KBM-7 (cell line): Measurements from ENCODE around the gene PARD3.

ENCODE experiments used
- DNase-seq: peaks from one replicate; pipeline ENCODE4 v3.0.0-alpha.2; 2015
- in situ Hi-C: fragments of 300-500 bp; cut with MboI; formaldehyde crosslinking; loops from 2 replicates; pipeline ENCODE4 v1.14.3; 2020; ENCODE audit warnings: low sequenced_read_pairs, low pct_unique_long_range_greater_than_20kb, mixed read lengths

PARD3 gene

DNA sequence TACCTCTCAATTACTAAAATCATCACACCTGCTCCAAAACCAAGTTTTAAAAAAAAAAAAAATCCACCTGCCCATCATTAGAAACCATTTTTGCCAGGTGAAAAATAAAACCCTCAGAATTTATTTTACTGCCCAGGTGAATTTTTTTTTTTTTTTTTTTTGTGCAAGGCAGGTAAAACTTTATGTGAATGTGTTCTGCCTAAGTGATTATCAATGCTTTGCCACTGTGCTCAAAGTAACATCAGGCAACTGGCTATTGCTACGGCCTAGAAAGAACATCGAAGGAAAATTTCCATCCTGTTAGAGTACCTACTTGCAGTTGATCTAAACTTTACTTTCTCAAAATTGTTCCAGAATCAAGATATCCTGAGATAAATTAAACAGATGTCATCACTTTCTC, 512.1 kb downstream of the PARD3 start:
- in situ Hi-C loops: no loop called here
- no peak for DNase-seq

DNA sequence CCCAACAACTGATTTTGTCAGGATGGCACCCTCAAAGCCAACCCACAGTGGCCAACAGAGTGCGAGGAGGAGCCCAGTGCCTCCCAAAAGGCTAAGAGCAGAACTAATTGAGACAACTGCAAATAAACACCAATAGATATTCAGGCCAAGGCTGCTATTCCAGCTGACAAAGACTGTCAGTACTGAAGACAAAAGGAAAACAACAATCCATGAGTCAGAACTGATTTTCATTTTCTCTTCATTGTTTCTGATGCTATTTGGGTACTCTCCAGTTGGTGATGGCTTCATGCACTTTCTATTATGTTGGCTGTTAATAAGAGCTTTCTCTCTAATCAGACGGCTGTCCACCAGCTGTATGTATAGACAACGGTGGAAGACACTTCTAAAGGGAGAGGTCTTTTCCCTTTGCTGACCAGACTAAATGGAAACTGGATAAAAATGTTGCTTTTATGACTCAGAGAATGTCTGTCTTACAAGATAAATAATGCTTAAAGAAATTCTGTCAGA, 515.9 kb downstream of the PARD3 start:
- in situ Hi-C loops: no loop called here
- no peak for DNase-seq

DNA sequence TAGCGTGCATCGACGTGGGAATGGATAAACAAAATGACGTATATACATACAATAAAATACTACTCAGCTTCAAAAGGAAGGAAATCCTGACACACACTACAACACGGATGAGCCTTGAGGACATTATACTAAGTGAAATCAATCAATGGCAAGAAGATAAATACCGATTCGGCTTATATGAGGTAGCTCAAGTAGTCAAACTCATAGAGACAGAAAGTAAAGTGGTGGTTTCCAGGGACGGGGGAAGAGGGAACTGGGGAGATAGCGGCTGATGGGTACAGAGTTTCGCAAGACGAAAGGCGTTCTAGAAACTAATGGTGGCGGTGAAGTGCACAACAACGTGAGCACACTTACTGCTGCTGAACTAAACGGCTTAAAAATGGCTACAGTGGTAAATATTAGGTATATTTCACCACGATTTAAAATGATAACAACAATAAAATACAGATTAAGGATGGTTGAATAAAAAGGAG, 516.7 kb downstream of the PARD3 start:
- in situ Hi-C loops: no loop called here

DNA sequence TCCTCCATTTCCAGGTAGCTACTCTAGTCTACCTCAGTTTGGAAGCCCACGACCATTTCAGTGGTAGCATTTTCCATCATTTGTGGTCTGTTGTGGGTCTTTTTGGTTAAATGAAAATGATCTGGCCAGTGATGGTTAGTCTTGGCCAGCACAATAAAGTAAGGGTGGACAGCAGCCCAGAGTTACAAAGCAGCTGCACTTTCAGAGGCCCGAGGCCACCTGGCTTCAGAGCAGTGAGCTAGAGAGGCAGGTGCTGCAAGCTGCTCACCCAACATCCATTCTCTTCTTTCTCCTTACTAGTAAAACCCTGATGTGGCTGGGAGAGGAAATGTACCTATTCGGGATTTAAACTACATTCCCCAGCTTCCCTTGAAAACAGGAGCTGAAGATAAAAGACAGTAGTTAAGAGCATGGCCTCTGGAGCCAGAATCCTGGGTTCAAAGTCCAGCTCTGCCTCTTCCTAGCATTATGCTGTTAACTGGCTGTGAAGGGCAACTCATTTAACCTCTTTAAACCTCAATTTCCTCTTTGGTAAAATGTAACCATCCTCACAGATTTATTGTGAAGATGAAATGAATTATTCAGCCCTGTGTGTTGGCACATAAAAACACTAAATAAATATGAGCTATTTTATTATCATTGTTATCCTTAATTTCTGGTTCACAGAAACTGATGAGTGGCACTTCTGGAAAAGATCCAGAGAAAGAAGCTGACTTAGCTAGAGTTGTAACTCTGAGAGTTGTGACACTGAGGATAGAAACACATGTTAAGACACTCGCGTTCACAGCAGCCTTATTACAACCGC, 517.4 kb downstream of the PARD3 start:
- no peak for DNase-seq

More for the DNA sequence above, 516.7 kb downstream of the PARD3 start:
- DNase-seq: no peak

DNA sequence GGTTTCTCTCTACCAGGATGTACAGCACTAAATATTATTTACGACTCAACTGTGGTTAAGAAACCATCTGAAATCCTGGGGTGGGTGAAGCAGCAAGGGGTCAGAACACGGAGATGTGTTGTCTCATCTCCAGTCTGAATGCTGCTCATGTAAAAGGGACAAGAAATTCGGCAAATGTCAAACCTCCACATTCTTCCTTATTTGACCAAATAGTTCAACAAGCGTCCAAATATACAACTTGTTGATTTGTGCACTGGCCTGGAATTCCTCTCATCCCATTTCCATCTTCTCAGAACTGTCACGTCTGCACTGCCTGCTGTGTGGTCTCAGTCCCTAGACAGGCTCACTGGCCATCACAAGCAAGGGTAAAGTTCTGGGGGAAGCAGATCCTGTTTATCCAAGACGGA, 520.0 kb downstream of the PARD3 start:
- in situ Hi-C loops: no loop called here
- no peak for DNase-seq

More for the DNA sequence above, 517.4 kb downstream of the PARD3 start:
- in situ Hi-C loops: no loop called here

DNA sequence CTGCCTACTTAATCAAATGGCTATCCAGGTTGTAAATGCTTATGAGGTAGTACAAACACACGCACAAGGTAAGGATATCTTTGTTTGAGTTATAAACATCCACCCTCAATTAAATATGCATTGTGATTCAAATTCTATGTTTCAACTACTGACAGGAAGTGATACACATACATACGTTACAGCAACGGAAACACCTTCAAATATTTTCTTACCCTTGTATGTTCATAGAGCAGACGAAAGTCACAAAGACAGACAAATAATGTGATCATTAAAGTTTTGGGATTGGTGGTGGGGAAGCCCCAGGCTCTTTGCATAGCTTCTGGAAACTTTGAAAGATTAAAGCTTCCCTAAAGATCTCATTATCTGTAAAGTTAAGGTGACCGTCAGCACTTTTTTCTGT, 521.0 kb downstream of the PARD3 start:
- no peak for DNase-seq
- in situ Hi-C loops: no loop called here

DNA sequence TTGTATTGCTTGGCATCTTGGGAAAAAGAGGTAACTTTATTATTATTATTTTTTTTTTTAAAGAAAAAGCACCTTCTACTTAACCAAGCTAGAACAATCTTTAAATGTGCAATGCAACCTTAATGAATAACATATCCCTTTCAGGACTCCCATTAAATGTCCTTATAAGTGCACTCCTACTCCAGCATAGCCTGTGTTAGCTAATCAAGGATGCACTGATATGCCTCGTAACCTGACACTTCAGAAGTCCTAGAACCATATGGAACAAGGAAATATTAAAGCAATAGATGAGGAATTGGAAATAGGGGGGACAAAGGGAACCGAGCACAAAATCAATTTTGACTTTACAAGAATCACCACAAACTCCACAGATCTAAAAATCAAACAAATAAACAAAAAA, 522.4 kb downstream of the PARD3 start:
- in situ Hi-C loops: no loop called here

DNA sequence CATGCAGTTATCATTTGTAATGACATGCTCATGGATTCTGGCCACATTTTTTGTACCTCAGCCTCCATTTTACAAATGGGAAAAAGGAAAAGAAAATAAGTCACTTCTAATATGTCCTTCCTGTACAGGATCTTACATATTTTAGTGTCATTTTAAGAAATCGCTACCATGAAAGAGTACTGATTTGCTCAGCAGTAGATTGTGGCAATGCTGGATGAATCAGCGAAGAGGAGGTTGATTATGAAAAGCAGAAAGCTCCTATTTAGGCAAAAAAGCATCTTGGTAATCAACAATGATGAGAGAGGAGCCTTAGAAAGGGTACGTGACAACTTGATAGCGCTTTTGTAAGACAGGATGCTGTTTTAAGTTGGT, 522.9 kb downstream of the PARD3 start:
- in situ Hi-C loops: no loop called here
- no peak for DNase-seq

More for the DNA sequence above, 522.4 kb downstream of the PARD3 start:
- no peak for DNase-seq

DNA sequence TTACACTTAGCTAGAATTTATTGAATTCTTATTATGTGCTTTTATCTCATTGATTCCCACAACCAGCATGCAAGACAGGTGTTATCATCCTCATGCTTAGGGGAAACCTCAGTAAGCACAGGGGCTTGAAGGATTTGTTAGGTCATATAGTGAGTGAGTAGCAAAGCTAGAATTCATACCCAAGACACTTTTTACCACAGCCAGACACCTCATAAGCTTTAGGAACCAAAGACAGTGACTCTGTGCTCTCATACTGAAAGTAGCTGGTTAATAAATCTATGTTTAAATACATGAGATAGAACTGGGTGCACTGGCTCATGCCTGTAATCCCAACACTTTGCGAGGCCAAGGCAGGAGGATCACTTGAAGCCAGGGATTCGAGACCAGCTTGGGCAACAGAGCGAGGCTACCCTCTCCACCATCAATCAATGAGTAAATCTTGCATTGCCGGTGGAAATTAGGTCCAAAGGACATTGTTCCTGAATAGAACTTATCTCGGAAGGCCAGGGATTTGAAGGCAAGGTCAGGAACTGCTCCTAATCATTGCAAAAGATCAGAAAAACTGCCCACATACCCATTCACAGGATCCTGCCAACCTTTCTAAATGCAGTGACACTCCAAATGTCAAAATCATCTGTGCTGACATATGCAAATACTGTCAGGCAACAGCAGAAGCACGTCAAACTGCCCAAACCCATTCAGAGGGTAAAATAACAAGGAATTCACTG, 523.5 kb downstream of the PARD3 start:
- in situ Hi-C loops: no loop called here

DNA sequence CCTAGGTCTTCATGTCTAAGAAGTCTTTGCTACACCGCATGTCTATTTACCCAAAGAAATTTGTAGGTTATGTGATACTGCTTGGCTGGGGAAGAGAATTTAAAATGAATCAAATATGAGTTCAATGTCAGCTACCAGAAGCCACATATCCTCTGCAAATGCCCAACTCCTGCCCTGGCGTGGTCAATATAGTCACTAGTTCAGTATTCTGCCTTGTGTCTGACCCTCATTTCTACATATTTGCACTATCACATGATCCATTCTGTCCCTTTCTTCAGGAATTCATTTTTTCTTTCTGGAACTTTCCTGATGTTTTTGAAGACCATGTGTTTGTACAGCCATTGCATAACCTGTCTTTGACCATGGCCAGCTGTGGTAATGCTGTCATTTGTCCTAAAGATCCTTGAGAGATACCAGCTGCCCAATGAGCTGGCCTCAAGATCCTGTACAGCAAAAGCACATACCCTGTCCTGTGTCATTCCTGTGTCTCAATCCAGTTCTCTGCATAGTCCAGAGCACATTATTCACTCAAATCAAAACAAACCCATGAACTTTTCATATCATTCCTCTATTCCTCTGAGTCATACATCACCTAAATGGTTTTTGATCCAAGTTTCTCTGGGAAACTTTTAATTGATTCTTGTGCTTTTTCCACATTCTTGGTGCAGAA, 524.5 kb downstream of the PARD3 start:
- no peak for DNase-seq
- in situ Hi-C loops: no loop called here

More for the DNA sequence above, 523.5 kb downstream of the PARD3 start:
- DNase-seq: no peak

DNA sequence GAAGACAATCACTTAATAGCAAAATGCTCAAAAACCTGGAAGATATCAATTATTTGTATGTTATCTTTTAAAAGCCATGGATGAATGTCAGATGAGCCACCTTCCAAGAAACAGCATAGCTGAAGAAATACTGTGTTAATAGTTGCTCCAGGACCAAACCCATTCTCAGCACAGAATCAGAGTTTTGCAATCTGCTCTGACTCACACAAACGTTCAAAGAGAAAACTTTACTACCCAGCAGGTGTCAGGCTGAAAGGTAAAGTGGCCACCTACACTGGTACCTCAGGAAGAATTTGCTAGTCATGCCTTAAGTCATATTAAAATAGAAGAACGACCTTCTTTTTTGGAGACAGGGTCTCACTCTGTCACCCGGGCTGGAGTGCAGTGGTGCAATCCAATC, 526.5 kb downstream of the PARD3 start:
- in situ Hi-C loops: no loop called here
- DNase-seq: no peak

DNA sequence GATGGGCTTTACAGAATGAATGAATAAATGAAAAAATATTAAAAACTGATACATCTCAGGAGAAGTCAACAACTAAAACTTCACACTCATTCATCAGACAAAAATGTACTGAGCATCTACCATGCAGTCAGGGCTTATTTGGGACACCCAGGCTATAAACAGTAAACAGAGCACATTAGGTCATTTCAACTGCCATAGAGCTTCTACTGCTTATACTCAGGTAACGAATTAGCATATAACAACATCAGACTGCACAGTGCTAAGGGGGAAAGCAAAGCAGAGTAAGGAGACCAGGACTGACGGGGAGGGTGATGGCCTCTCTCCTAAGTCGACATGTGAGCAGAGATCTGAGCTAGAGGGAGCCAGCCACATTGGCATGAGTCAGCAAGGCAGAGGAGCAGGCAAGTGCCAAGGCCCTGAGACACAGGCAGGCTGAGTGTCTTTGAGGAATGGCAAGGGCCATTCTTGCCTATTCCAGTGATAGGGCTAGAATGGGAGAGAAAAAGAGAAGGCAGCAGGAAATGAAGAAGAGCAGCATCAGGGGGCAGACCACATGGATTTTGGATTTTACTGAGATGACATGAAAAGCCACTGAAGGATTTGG, 528.9 kb downstream of the PARD3 start:
- in situ Hi-C loops: no loop called here
- DNase-seq: no peak

DNA sequence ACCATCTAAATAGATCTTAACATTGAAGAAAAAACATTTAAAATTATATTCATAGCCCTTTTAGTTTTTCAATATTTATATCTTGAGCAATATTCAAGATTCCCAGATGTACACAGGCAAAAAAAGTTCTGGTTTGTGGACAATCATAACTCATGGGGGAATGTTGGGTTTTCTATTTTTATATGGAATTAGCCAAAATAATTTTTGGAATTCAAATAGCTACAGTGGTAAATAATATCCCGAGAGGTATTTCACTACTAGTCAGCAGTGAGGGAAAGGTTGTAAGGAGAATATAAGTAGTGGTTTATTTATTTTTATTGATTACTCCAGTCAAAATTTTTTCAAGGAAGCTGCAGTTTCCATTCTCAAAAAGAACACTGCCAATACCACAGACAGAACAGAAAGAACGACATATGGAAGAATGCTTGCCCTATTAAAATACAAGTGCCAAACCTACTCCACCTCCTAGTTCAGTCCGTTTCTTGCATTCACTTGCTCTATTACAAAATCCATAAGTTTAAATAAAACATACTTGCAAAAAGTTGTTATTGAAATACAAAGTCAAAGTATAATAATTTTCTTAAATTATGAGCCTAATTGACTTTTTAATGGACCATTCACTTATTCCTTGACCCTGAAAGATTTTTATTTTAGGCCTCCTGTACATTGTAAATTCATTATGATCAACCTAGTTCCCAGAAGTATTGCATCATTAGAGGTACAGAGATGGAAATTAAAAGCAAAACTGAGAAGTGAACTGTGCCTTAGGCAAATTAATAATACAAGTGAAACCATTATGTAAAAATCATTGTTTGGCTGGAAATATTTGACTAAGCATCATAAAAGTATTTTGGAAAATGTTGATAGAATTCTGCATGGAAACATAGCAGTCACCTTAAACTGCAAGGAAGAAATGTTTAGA, 533.2 kb downstream of the PARD3 start:
- no peak for DNase-seq
- in situ Hi-C loops: no loop called here

DNA sequence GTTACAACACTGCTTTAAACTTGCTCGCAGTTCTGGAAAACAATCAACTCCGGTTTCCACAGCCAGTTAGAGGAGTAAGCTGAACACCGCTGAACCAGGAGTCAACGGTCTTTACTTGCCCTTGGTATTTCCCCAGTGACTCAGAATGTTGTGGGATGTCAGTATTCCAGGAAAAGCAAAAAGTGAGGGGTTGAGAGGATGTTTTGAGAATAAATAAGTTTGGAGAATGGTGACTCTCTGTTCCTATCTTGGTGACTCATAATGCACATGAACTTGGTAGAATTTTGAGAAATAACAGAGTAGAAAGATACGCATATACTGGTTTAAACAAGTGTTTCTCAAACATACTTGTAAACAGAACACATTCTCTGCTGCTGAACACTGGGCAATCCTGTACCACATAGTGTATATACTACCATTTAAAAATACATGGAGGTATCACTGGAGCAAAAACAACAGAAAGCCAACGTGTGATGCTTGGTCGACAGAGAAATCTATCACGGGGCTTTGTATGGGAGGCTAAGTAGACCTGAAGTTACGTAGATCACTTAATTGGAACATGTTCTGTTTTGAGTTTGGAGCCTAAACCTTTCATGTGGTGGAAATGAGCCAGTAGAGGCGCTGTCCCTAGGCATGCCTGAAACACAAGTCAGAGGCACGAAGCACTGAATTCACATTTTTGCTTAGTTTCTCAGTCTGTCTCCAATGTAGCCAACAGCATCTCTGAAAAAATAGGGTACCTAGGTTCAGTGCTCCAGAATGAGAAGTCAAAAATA, 534.3 kb downstream of the PARD3 start:
- in situ Hi-C loops: no loop called here
- no peak for DNase-seq

DNA sequence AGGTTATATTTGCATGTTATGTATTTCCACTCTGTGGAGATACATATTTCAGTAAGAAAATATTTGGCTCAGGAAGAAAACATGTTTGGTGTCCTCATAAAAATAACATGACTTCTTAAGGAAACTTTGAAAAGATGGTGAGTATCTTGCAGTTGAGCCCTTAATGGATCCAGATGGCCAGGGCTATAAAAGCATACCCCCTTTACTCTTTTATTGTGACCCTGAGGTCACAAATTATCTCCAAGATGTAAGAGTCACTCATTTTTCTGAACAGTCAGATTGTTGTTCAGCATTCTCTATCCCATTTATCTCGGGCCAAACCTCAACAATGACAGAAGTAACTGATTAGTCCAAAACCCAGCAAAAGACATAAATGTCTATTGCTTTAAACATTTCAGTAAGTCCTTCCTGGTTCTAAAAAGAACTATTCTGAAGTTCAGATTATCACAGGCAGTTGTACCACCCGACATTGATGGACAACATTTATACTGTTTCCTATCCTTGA, 539.4 kb downstream of the PARD3 start:
- DNase-seq: no peak
- in situ Hi-C loops: no loop called here

DNA sequence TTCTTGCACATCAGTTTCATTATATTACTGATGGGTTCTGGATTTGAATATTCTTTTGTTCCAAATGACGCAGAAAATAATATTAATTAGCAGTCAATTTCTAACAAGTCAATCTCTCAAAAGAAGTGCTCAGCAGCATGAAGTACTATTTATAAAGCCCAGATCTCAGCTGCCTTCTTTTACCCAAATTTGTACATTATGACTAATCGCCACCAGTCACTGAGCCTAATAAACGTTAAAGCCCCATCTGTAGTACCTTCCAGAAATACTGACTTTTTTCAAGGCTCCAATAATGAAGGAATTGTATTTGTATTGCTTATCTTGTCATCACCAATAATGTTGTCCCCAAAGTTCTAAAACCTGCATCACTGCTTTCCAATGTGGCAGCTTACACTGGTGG, 540.2 kb downstream of the PARD3 start:
- DNase-seq: no peak
- in situ Hi-C loops: no loop called here

DNA sequence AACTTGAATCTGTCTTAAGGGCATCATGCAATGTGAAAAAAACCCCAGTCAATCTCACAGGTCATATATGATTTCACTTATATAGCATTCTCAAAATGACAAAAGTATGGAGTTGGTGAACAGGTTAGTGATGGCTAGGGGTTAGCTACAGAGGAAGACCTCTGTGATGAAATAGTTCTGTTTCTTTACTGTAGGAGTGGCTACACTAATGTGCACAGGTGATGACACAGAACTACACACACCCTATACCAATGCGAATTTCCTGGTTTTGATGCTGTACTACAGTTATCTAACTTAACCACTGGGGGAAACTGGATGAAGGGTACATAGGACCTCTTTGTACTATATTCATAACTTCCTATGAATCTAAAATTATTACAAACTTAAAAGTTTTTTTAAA, 541.8 kb downstream of the PARD3 start:
- no peak for DNase-seq
- in situ Hi-C loops: no loop called here

DNA sequence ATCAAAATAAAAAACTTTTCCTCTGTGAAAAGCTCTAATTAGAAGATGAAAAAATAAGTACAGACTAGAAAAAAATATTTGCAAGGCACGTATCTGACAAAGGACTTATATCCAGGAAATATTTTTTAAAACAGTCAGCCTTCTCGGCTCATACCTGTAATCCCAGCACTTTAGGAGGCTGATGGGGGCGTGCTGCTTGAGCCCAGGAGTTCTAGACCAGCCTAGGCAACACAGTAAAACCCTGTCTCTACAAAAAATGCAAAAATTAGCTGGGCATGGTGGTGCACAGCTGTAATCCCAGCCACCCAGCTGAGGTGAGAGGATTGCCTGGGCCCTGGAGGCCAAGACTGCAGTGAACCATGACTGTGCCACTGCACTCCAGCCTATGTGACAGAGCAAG, 542.8 kb downstream of the PARD3 start:
- in situ Hi-C loops: no loop called here
- DNase-seq: no peak
